ENCODE results near the gene PNPO. TPM values are rescaled to one million over a fixed set of nuclear protein-coding genes. Genes with fewer than 3 reads are reported as not detected.

PNPO gene
- total RNA-seq, 1 donor from 2014 or later: 9.1 TPM

GRCh38 chr17:47946929-47947397 is 5.6 kb downstream of the PNPO start:
- TF ChIP-seq EZH2 (IDR thresholded peaks at IDR 0.05) (no peak), CTCF (IDR thresholded peaks at IDR 0.05) (peak; percentile 88)
- H3K4me3 Mint-ChIP-seq: no peak overlapping the region

GRCh38 chr17:47948706-47949196 is 7.4 kb downstream of the PNPO start:
- Histone ChIP-seq H3K4me1 (peaks cover 5% of the 10 kb centered on the region), H3K79me2 (ENCODE audit: low read depth) (no peaks in the 10 kb centered on the region), H3K27me3 (peaks cover 5% of the 10 kb centered on the region), H3K4me2 (no peak overlapping the region), H3K27ac (no peak overlapping the region), H3K36me3 (no peaks in the 10 kb centered on the region), H3K9ac (no peak overlapping the region), H4K20me1 (ENCODE audit: low read depth) (no peaks in the 10 kb centered on the region), H2AFZ (replicated peaks) (no peak overlapping the region), H3K9me3 (ENCODE audit: low read depth) (no peaks in the 10 kb centered on the region), H3K4me3 (no peak overlapping the region), H3F3A (ENCODE audit: low read depth) (no peaks in the 10 kb centered on the region)
- peaks cover 2% of the 10 kb centered on the region for H3K27me3 Mint-ChIP-seq (ENCODE audit: insufficient read depth, low read depth)
- DNase-seq (ENCODE audit: low spot score): no peak
- peaks cover 11% of the 10 kb centered on the region for H3K4me1 Mint-ChIP-seq
- no peaks in the 10 kb centered on the region for H3K36me3 Mint-ChIP-seq
- no peaks in the 10 kb centered on the region for H3K9me3 Mint-ChIP-seq
- TF ChIP-seq CTCF (IDR thresholded peaks at IDR 0.05) (no peak), EZH2phosphoT487 (IDR thresholded peaks at IDR 0.05) (no peak), EZH2 (IDR thresholded peaks at IDR 0.05) (no peak)
- peak overlapping the region; percentile 20 for H3K27ac Mint-ChIP-seq
- peak overlapping the region; percentile 45 for H3K4me3 Mint-ChIP-seq

More at GRCh38 chr17:47946929-47947397, 5.6 kb downstream of the PNPO start:
- Histone ChIP-seq H3K27ac (no peak overlapping the region), H4K20me1 (ENCODE audit: low read depth) (no peaks in the 10 kb centered on the region), H3F3A (ENCODE audit: low read depth) (no peaks in the 10 kb centered on the region), H3K36me3 (no peaks in the 10 kb centered on the region), H2AFZ (replicated peaks) (no peak overlapping the region), H3K9ac (no peak overlapping the region), H3K4me3 (no peak overlapping the region), H3K27me3 (peaks cover 5% of the 10 kb centered on the region), H3K9me3 (ENCODE audit: low read depth) (no peaks in the 10 kb centered on the region), H3K4me2 (no peak overlapping the region), H3K4me1 (peaks cover 5% of the 10 kb centered on the region), H3K79me2 (ENCODE audit: low read depth) (no peaks in the 10 kb centered on the region)
- peaks cover 12% of the 10 kb centered on the region for H3K4me1 Mint-ChIP-seq
- H3K27me3 Mint-ChIP-seq (ENCODE audit: insufficient read depth, low read depth): no peaks in the 10 kb centered on the region
- peaks cover 1% of the 10 kb centered on the region for H3K36me3 Mint-ChIP-seq
- no peaks in the 10 kb centered on the region for H3K9me3 Mint-ChIP-seq
- H3K27ac Mint-ChIP-seq: peak overlapping the region; percentile 33
- peak; percentile 75 for DNase-seq (ENCODE audit: low spot score)

- Mint-ChIP-seq H3K36me3 (no peaks in the 10 kb centered on the region), H3K27ac (peak overlapping the region; percentile 34), H3K27me3 (ENCODE audit: insufficient read depth, low read depth) (peaks cover 2% of the 10 kb centered on the region), H3K4me3 (peak overlapping the region; percentile 45), H3K9me3 (no peaks in the 10 kb centered on the region), H3K4me1 (peaks cover 11% of the 10 kb centered on the region)
- Histone ChIP-seq H3K36me3 (no peaks in the 10 kb centered on the region), H3K79me2 (ENCODE audit: low read depth) (no peaks in the 10 kb centered on the region), H3K27ac (no peak overlapping the region), H3F3A (ENCODE audit: low read depth) (no peaks in the 10 kb centered on the region), H3K9ac (no peak overlapping the region), H3K4me2 (peak overlapping the region; percentile 68), H3K27me3 (peaks cover 5% of the 10 kb centered on the region), H2AFZ (replicated peaks) (peak overlapping the region; percentile 96), H3K9me3 (ENCODE audit: low read depth) (no peaks in the 10 kb centered on the region), H3K4me1 (peaks cover 5% of the 10 kb centered on the region), H3K4me3 (no peak overlapping the region), H4K20me1 (ENCODE audit: low read depth) (no peaks in the 10 kb centered on the region)
- DNase-seq (ENCODE audit: low spot score): peak; percentile 94
- TF ChIP-seq CTCF (IDR thresholded peaks at IDR 0.05): peak; percentile 95
- no peak for TF ChIP-seq EZH2phosphoT487 (IDR thresholded peaks at IDR 0.05)
- TF ChIP-seq EZH2 (IDR thresholded peaks at IDR 0.05): no peak
These were observed 7.9 kb downstream of the PNPO start for GRCh38 chr17:47949197-47949759.
